Astrocyte of the spinal cord (primary cell): ENCODE measurements around the gene BIRC2.

Experiments
- DNase-seq: peaks from one replicate; pipeline ENCODE4 v3.0.0; 2011; ENCODE audit warnings: low read depth, low spot score
- H3K4me3 ChIP-seq: 2 replicates; pipeline ENCODE4 v1.5.1; 2011; ENCODE audit warnings: low read depth, mild to moderate bottlenecking, low read length, moderate library complexity
- in situ Hi-C: cut with HindIII; loops from 2 replicates; pipeline ENCODE4 v1.10.0; 2017; ENCODE audit warnings: low sequenced_read_pairs
- TF ChIP-seq, protein P1 (sequence below): IDR thresholded peaks from 2 replicates; pipeline ENCODE4 v1.5.1; 2012; ENCODE audit warnings: low read depth, mild to moderate bottlenecking, low read length, inconsistent platforms

BIRC2 gene

DNA sequence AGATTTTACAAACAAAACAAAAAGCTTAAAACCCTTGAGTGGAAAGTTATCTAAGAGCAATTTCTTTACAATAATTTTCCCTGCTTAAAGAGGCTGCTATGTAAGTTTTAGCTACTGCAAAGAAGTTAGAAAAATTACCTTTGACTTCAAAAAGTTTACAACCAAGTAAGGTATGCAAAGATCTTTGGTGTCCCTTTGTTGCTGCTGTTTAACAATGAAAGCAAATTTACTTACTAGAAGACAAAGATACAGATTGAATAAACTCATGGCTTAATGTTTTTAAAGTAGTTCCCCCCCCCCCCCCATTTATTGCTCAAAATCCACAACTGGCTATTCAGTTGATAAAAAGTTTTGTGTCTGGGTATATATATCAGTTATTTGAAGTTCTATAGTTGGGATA, 79.6 kb downstream of the BIRC2 start:
- no peak for DNase-seq
- in situ Hi-C loops: no loop called here
- TF ChIP-seq, protein P1, sequence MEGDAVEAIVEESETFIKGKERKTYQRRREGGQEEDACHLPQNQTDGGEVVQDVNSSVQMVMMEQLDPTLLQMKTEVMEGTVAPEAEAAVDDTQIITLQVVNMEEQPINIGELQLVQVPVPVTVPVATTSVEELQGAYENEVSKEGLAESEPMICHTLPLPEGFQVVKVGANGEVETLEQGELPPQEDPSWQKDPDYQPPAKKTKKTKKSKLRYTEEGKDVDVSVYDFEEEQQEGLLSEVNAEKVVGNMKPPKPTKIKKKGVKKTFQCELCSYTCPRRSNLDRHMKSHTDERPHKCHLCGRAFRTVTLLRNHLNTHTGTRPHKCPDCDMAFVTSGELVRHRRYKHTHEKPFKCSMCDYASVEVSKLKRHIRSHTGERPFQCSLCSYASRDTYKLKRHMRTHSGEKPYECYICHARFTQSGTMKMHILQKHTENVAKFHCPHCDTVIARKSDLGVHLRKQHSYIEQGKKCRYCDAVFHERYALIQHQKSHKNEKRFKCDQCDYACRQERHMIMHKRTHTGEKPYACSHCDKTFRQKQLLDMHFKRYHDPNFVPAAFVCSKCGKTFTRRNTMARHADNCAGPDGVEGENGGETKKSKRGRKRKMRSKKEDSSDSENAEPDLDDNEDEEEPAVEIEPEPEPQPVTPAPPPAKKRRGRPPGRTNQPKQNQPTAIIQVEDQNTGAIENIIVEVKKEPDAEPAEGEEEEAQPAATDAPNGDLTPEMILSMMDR: no peak

DNA sequence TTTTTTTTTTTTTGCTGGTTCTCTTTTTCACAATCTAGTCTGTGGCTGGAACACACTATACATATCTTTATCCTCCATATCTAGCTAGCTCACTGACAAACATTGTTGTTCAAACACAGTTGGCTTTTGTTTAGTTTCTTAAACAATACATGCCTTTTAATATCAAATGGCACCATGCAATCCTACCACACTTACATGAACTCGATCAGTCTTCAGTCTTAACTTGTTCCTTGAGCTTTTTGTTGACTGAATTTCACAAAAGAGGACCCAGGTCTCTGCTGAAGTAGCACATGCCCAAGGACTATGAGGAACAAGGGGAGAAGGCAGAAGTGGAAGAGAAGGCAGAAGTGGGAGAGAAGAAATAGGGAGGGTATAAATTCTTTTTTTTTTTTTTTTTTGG, 80.1 kb downstream of the BIRC2 start:
- DNase-seq: no peak
- in situ Hi-C loops: no loop called here
- TF ChIP-seq, protein P1: no peak
- no peak overlapping the region for H3K4me3 ChIP-seq

More for the DNA sequence above, 79.6 kb downstream of the BIRC2 start:
- no peak overlapping the region for H3K4me3 ChIP-seq
